C4-2B (cell line): ENCODE measurements around the gene SCAMP4.

Source experiments
- CTCF ChIP-seq: fragments of 450-650 bp; conservative IDR thresholded peaks from 2 replicates; pipeline ENCODE4 v1.5.1; 2017; ENCODE audit warnings: mild to moderate bottlenecking
- ZFX ChIP-seq: fragments of 450-650 bp; IDR thresholded peaks from 2 replicates; pipeline ENCODE4 v1.6.1; 2017

DNA sequence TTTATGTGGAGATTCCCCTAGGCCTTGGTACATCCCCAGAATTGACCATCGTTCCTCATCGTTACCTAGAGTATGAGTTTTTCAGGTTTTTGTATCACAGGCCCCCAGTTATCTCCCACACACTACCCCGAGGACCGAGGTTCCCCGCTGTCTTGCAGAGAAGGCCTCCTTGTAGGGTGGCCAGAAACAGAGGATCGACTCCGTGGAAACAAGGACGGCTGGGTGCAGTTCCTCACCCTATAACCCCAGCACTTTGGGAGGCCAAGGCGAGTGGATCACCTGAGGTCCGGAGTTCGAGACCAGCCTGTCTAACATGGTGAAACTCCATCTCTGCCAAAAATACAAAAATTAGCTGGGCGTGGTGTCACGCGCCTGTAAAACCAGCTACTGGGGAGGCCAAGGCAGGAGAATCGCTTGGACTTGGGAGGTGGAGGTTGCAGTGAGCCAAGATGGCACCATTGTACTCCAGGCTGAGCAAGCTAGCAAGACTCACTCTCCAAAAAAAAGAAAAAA lies 720 bp downstream of the SCAMP4 start:
- no peak for TF ChIP-seq CTCF
- TF ChIP-seq ZFX: no peak
